Fibroblast of mammary gland (primary cell): ENCODE measurements around the gene PBXIP1.
"Not testable (repeated sequence)": the region's sequence is repeated elsewhere in the genome, so short reads cannot be mapped to it uniquely, and the experiment has no call there.

ENCODE experiments used
- DNase-seq: peaks from one replicate; pipeline ENCODE4 v3.0.0-alpha.2; 2010; ENCODE audit warnings: low read depth
- H3K4me3 ChIP-seq: 2 replicates; pipeline ENCODE4 v1.5.1; 2011; ENCODE audit warnings: low read depth, mild to moderate bottlenecking, low read length, moderate library complexity; ENCODE audit not compliant: control insufficient read depth
- CTCF ChIP-seq: conservative IDR thresholded peaks from 2 replicates; pipeline ENCODE4 v1.5.1; 2011; ENCODE audit warnings: low read depth, low read length, inconsistent platforms; ENCODE audit not compliant: control insufficient read depth, insufficient read depth

PBXIP1 gene

GRCh38 chr1:154993572-154994268 lies 37.8 kb upstream of the PBXIP1 start, which contains the start of gene LENEP:
TSS of gene LENEP (plus strand) at chr1:154993586. CDS start at chr1:154993608, 22 bp downstream.
- no peak for TF ChIP-seq CTCF
- DNase-seq = no peak
- H3K4me3 ChIP-seq = no peak within 1 kb of the TSS

- no peak overlapping the region for H3K4me3 ChIP-seq
- DNase-seq = peak; percentile 74
- peak; percentile 20 for TF ChIP-seq CTCF
Measured at GRCh38 chr1:154992721-154993571, 37.0 kb upstream of the PBXIP1 start.

- no peak overlapping the region for H3K4me3 ChIP-seq
- no peak for TF ChIP-seq CTCF
- no peak for DNase-seq
Measured at GRCh38 chr1:154990276-154990675, 34.4 kb upstream of the PBXIP1 start.

GRCh38 chr1:154989195-154989860 lies 33.4 kb upstream of the PBXIP1 start:
- no peak for TF ChIP-seq CTCF
- DNase-seq = no peak
- H3K4me3 ChIP-seq = no peak overlapping the region

GRCh38 chr1:154988058-154988954 lies 32.4 kb upstream of the PBXIP1 start:
- no peak for TF ChIP-seq CTCF
- H3K4me3 ChIP-seq = no peak overlapping the region
- DNase-seq = no peak

- no peak overlapping the region for H3K4me3 ChIP-seq
- DNase-seq = peak; percentile 73
- TF ChIP-seq CTCF = no peak
Measured at GRCh38 chr1:154987326-154987725, 31.4 kb upstream of the PBXIP1 start.

GRCh38 chr1:154986736-154987135 lies 30.8 kb upstream of the PBXIP1 start:
- not testable (repeated sequence) for H3K4me3 ChIP-seq, DNase-seq
